DMS 273 treated with DMSO at 0.1 percent for 48 hours (cell line): ENCODE data around the gene EIF2D.
"Not testable (repeated sequence)": the region's sequence is repeated elsewhere in the genome, so short reads cannot be mapped to it uniquely, and the experiment has no call there.

Experiments
- DNase-seq: peaks from one replicate; lab custom pipeline; 2025; lab: John Stamatoyannopoulos, UW

The EIF2D gene

DNA sequence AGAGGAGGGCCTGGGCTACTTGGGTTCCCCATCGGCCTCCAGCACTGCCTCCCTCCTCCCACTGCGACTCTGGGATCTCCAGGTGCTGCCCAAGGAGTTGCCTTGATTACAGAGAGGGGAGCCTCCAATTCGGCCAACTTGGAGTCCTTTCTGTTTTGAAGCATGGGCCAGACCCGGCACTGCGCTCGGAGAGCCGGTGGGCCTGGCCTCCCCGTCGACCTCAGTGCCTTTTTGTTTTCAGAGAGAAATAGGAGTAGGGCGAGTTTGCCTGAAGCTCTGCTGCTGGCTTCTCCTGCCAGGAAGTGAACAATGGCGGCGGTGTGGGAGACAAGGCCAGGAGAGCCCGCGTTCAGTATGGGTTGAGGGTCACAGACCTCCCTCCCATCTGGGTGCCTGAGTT is 24.4 kb downstream of the EIF2D start:
- no peak for DNase-seq

GRCh38 chr1:206586501-206587445 is 25.5 kb downstream of the EIF2D start:
- no peak for DNase-seq

- DNase-seq = no peak
Observed at GRCh38 chr1:206584683-206585082, 27.6 kb downstream of the EIF2D start.

- no peak for DNase-seq
Observed at GRCh38 chr1:206583707-206584648, 28.3 kb downstream of the EIF2D start.

GRCh38 chr1:206582971-206583706 is 29.1 kb downstream of the EIF2D start:
- DNase-seq = no peak

GRCh38 chr1:206582537-206582936 is 29.7 kb downstream of the EIF2D start:
- DNase-seq = no peak

GRCh38 chr1:206581571-206581981 is 30.7 kb downstream of the EIF2D start:
- DNase-seq = no peak

GRCh38 chr1:206581114-206581497 is 31.2 kb downstream of the EIF2D start:
- DNase-seq = not testable (repeated sequence)

GRCh38 chr1:206580438-206581113 is 31.7 kb downstream of the EIF2D start:
- no peak for DNase-seq

DNA sequence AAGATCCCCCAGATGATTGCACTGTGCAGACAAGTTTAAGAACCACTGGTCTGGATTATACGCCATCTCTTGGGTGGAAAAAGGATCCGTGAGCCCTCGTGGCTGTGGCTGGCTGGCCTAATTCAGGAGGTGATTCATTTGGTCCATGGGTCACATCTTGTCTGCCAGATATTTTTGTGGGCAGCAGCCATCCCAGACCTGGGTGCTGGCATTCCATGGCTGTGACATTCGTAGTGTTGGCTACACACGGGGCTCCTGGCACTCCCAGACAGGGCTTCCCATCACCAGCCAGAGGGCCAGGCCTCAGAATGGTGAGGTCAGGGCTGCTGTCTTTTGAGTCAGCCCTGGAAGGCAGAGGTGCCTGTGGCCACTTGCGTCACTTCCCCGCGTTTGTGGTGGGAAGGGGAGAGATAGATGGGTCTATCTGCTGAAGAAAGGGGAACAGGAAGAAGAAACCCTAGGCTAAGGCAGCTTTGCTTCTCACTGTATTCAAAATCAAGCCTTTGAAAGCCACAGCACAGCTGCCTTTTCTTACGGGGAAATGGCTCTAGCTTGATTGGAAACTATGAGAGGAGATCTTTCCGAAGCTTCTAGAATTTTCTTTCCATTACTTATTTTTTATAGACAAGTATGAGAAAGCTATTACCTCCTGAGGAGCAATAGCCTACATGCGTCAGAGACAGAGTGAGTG is 32.4 kb downstream of the EIF2D start:
- DNase-seq = no peak

DNA sequence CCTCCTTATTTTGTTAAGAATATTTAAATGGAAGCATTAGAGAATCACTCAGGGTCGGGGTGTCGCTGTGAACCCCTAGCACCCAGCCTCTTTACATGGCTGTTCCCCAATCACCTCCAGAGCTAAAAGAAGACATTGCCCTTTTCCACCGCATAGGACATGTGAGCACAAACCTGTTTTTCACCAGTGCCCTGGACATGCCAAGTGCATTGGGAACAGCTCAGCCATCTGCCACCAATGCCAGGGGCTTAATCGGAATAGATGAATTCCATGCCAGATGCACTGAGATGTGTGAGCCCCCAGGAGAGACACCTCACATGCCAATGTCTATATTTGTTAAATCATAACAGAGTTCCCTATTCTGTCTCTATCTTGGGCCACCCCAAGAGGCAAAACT is 33.3 kb downstream of the EIF2D start:
- no peak for DNase-seq

DNA sequence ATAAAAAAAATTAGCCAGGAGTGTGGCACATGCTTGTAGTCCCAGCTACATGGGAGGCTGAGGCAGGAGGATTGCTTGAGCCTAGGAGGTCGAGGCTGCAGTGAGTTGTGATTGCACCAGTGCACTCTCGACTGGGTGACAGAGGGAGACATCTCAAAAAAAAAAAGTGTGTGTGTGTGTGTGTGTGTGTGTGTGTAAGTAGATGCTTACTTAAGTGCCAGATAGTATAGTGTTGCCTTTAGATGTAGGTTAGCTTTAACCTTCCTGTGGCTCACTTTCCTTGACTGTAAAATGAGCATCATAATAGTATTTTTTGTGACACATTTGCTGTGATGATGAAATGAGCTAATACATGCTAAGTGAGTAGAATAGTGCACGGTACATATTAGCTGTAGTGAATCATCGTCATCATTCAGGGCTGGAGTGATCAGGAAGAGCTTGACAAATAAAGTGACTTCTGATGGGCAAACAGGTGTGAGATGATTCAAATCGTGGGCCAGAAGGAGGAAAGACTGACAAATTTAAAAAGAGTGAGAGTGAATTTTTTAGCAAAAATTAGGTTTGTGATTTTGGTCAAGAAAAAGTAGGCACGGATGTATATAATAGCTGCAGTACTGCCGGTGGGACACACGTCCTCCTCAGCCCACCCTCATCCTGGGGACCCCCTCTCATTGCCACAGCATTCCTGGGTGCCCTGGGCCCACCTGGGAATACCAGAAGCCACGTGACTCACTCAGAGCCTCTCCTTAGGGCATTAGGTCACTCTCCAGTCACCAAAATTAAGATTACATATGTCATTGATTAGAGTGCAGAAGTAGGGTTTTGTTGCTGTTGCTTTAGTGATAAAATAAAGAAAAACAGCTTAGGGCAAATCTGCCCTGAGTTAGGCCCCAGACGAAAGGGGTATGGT is 33.9 kb downstream of the EIF2D start:
- DNase-seq = no peak

DNA sequence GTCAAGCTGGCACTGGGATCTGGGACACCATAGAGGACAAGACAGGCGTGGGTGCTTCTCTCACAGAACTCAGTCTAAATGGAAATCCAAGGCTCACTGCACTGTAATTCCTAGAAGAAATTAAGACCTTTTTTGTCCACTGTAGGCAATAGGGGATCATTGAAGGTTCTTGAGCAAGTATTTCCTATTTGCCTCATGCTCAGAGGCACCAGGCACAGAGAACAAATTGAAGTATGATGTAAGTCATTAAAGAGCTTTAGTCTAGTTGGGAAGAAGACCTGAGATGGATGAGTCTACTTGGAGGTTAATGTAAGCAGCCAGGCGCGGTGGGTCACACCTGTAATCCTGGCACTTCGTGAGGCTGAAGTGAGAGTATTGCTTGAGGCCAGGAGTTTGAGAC is 34.6 kb downstream of the EIF2D start:
- DNase-seq = no peak

- no peak for DNase-seq
Observed at GRCh38 chr1:206575894-206576737, 36.1 kb downstream of the EIF2D start.

DNA sequence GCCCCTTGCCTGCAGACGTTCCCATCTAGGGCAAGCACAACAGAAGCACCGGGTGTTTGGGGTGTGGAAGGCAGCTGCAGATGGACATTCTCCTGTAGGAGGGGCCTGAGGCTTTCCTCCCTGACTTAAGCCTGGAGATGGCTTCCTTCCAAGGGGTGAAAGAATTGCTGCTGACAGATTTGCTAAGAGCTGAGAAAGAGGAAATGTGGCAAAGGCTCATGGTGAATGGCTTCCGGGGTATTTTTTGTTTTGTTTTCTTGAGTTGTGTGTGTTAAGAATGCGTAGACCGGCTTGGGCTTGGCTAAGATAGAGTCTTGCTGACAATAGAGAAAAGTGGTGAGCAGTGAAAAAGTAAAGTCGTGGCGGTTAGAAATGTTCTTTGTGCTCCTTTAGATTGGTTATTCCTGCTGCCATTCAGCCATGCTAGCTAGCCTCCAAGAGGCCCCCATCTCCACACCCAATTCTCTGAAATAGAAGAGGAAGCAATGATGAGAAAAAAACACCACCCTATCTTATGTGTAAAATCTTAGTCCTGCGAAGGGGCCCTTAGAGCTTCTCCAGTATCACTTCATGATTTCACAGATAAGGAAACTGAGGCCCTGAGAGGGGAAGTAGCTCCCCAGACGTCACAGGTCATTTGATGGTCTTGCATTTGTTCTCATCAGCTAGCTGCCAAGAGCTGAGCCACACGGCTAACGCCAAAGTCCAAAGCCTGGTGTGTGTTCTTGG is 36.9 kb downstream of the EIF2D start:
- DNase-seq = peak; percentile 23

- DNase-seq = no peak
Observed at GRCh38 chr1:206573762-206574161, 38.5 kb downstream of the EIF2D start.

- DNase-seq = no peak
Observed at GRCh38 chr1:206573319-206573718, 38.9 kb downstream of the EIF2D start.

DNA sequence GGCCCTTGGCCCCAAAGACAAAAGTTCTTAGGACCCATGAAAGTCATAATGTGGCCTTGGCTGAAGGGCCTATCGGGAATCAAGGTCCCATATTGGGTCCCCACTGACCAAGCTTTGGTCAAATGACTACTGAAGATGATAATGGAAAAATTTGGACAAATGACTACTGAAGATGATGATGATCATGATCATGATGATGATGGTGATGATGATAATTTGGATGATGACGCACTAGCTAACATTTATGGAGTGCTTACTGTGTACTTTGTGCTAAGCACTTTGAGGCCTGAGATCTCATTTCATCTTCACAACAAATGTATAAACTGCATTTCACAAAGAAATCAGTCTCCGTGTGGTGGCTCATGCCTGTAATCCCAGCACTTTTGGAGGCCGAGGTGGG is 39.4 kb downstream of the EIF2D start:
- DNase-seq = no peak
